ENCODE results near the gene ANKRA2.

The ANKRA2 gene

GRCh38 chr5:73525606-73526203 is 39.7 kb downstream of the ANKRA2 start:
- Histone ChIP-seq H3K27me3 (peaks cover 25% of the 10 kb centered on the region), H3K36me3 (no peaks in the 10 kb centered on the region)

GRCh38 chr5:73523861-73524260 is 41.6 kb downstream of the ANKRA2 start:
- TF ChIP-seq CTCF (IDR thresholded peaks at IDR 0.05), result no peak
- Histone ChIP-seq H3K36me3 (no peaks in the 10 kb centered on the region), H3K9me3 (no peaks in the 10 kb centered on the region), H3K27ac (no peak overlapping the region), H3K27me3 (peaks cover 8% of the 10 kb centered on the region), H3K4me1 (ENCODE audit: control insufficient read depth in 1 of 2, insufficient read depth in 1 of 2, low read depth in 1 of 2, low read length in 1 of 2) (no peaks in the 10 kb centered on the region), H3K4me3 (ENCODE audit: low read depth in 1 of 2, low read length in 1 of 2) (no peak overlapping the region)

More at GRCh38 chr5:73525606-73526203, 39.7 kb downstream of the ANKRA2 start:
- Histone ChIP-seq H3K9me3 (no peaks in the 10 kb centered on the region), H3K27ac (no peak overlapping the region), H3K4me1 (ENCODE audit: control insufficient read depth in 1 of 2, insufficient read depth in 1 of 2, low read depth in 1 of 2, low read length in 1 of 2) (no peaks in the 10 kb centered on the region), H3K4me3 (ENCODE audit: low read depth in 1 of 2, low read length in 1 of 2) (no peak overlapping the region)
- TF ChIP-seq CTCF (IDR thresholded peaks at IDR 0.05), result no peak

GRCh38 chr5:73522989-73523388 is 42.5 kb downstream of the ANKRA2 start:
- H3K27ac ChIP-seq, result no peak overlapping the region
- no peaks in the 10 kb centered on the region for H3K36me3 ChIP-seq
- peaks cover 3% of the 10 kb centered on the region for H3K27me3 ChIP-seq
- no peak overlapping the region for H3K4me3 ChIP-seq (ENCODE audit: low read depth in 1 of 2, low read length in 1 of 2)
- H3K9me3 ChIP-seq, result no peaks in the 10 kb centered on the region
- H3K4me1 ChIP-seq (ENCODE audit: control insufficient read depth in 1 of 2, insufficient read depth in 1 of 2, low read depth in 1 of 2, low read length in 1 of 2), result no peaks in the 10 kb centered on the region
- TF ChIP-seq CTCF (IDR thresholded peaks at IDR 0.05), result no peak

- TF ChIP-seq CTCF (IDR thresholded peaks at IDR 0.05), result peak; percentile 57
- Histone ChIP-seq H3K9me3 (no peaks in the 10 kb centered on the region), H3K36me3 (no peaks in the 10 kb centered on the region), H3K4me3 (ENCODE audit: low read depth in 1 of 2, low read length in 1 of 2) (no peak overlapping the region), H3K27me3 (no peaks in the 10 kb centered on the region), H3K27ac (no peak overlapping the region), H3K4me1 (ENCODE audit: control insufficient read depth in 1 of 2, insufficient read depth in 1 of 2, low read depth in 1 of 2, low read length in 1 of 2) (no peaks in the 10 kb centered on the region)
Observed at GRCh38 chr5:73519531-73520283, 45.7 kb downstream of the ANKRA2 start.

GRCh38 chr5:73515232-73515631 is 50.2 kb downstream of the ANKRA2 start:
- Histone ChIP-seq H3K36me3 (no peaks in the 10 kb centered on the region), H3K27ac (no peak overlapping the region), H3K27me3 (no peaks in the 10 kb centered on the region), H3K9me3 (no peaks in the 10 kb centered on the region), H3K4me1 (ENCODE audit: control insufficient read depth in 1 of 2, insufficient read depth in 1 of 2, low read depth in 1 of 2, low read length in 1 of 2) (no peaks in the 10 kb centered on the region), H3K4me3 (ENCODE audit: low read depth in 1 of 2, low read length in 1 of 2) (no peak overlapping the region)
- TF ChIP-seq CTCF (IDR thresholded peaks at IDR 0.05), result no peak
